HepG2 (cell line): ENCODE data around the gene MAP2K7. TPM values are rescaled to one million over a fixed set of nuclear protein-coding genes. Genes with fewer than 3 reads are reported as not detected.

Source experiments
- CREB3 ChIP-seq: sonication (generic); formaldehyde crosslinking; IDR thresholded peaks from 2 replicates; pipeline ENCODE4 v1.5.0; 2020; ENCODE audit warnings: missing genetic modification reagents
- CSRNP1 ChIP-seq: sonication (generic); formaldehyde crosslinking; IDR thresholded peaks from 2 replicates; pipeline ENCODE4 v1.8.1; 2023; ENCODE audit warnings: mild to moderate bottlenecking, missing genetic modification reagents
- FOXP1 ChIP-seq, 2 experiments: fragments of 450-650 bp in 1 of 2; IDR thresholded peaks; 2 replicates each; pipeline ENCODE4 v1.6.1; 2017 to 2018; ENCODE audit warnings: antibody characterized with exemption in 1 of 2
- GTF2F1 ChIP-seq: fragments of 150-350 bp; IDR thresholded peaks from 2 replicates; pipeline ENCODE4 v1.6.1; 2014; ENCODE audit warnings: low read length
- HMG20A ChIP-seq: IDR thresholded peaks from 2 replicates; pipeline ENCODE4 v1.6.1; 2016; ENCODE audit warnings: borderline replicate concordance
- HNF4G ChIP-seq, 2 experiments: sonication (generic) in 1 of 2; formaldehyde crosslinking in 1 of 2; IDR thresholded peaks; 2 replicates each; pipeline versions ENCODE4 v1.4.0 to v1.6.1; 2011 to 2020; ENCODE audit warnings: borderline replicate concordance in 2 of 2, low read depth in 2 of 2, mild to moderate bottlenecking in 2 of 2, low read length in 1 of 2, missing genetic modification reagents in 1 of 2, moderate library complexity in 1 of 2
- IKZF1 ChIP-seq: fragments of 450-650 bp; IDR thresholded peaks from 2 replicates; pipeline ENCODE4 v1.7.1; 2016
- KMT2B ChIP-seq: IDR thresholded peaks from 2 replicates; pipeline ENCODE4 v1.6.1; 2016; ENCODE audit warnings: missing genetic modification reagents, missing compliant biosample characterization
- POLR2A ChIP-seq, 2 experiments: IDR thresholded peaks; 2 replicates each; pipeline ENCODE4 v1.6.1; 2011; ENCODE audit warnings: low read depth in 2 of 2, low read length in 2 of 2, mild to moderate bottlenecking in 1 of 2, moderate library complexity in 1 of 2; ENCODE audit not compliant: insufficient read depth in 1 of 2
- POLR2AphosphoS2 ChIP-seq: IDR thresholded peaks from 2 replicates; pipeline ENCODE4 v1.6.1; 2011; ENCODE audit warnings: low read depth, low read length, improper control_type of control experiment
- RCOR2 ChIP-seq: IDR thresholded peaks from 2 replicates; pipeline ENCODE4 v1.6.1; 2016; ENCODE audit warnings: missing biosample characterization, missing genetic modification reagents
- SMARCE1 ChIP-seq: fragments of 450-650 bp; IDR thresholded peaks from 2 replicates; pipeline ENCODE4 v1.6.1; 2017; ENCODE audit warnings: borderline replicate concordance
- SP140L ChIP-seq: sonication (generic); formaldehyde crosslinking; IDR thresholded peaks from 2 replicates; pipeline ENCODE4 v1.4.0; 2020; ENCODE audit warnings: missing genetic modification reagents, borderline replicate concordance
- SRF ChIP-seq: IDR thresholded peaks from 2 replicates; pipeline ENCODE4 v1.6.1; 2011; ENCODE audit warnings: mild to moderate bottlenecking, low read depth, low read length, moderate library complexity
- TRAFD1 ChIP-seq: sonication (generic); formaldehyde crosslinking; IDR thresholded peaks from 2 replicates; pipeline ENCODE4 v1.5.1; 2020; ENCODE audit warnings: missing genetic modification reagents, mild to moderate bottlenecking, borderline replicate concordance
- U2AF2 ChIP-seq: fragments of 200-400 bp; formaldehyde crosslinking; IDR thresholded peaks from 2 replicates; pipeline ENCODE4 v1.6.1; 2017; ENCODE audit warnings: low read depth, mild to moderate bottlenecking, low read length
- ZBTB1 ChIP-seq: sonication (generic); formaldehyde crosslinking; IDR thresholded peaks from 2 replicates; pipeline ENCODE4 v1.4.0; 2020; ENCODE audit warnings: missing genetic modification reagents, borderline replicate concordance
- ZBTB49 ChIP-seq: sonication (generic); formaldehyde crosslinking; IDR thresholded peaks from 2 replicates; pipeline ENCODE4 v1.4.0; 2020; ENCODE audit warnings: missing genetic modification reagents, borderline replicate concordance
- ZFP41 ChIP-seq: sonication (generic); formaldehyde crosslinking; IDR thresholded peaks from 2 replicates; pipeline ENCODE4 v1.4.0; 2020; ENCODE audit warnings: mild to moderate bottlenecking, missing genetic modification reagents, borderline replicate concordance
- ZFX ChIP-seq: sonication (generic); formaldehyde crosslinking; IDR thresholded peaks from 2 replicates; pipeline ENCODE4 v1.4.0; 2020; ENCODE audit warnings: mild to moderate bottlenecking, low read depth, missing genetic modification reagents, moderate library complexity
- ZNF207 ChIP-seq: fragments of 450-650 bp; IDR thresholded peaks from 2 replicates; pipeline ENCODE4 v1.6.1; 2016; ENCODE audit warnings: antibody characterized with exemption, borderline replicate concordance
- ZNF224 ChIP-seq: sonication (generic); formaldehyde crosslinking; IDR thresholded peaks from 2 replicates; pipeline ENCODE4 v1.5.0; 2020; ENCODE audit warnings: mild to moderate bottlenecking, missing genetic modification reagents
- ZNF326 ChIP-seq: sonication (generic); formaldehyde crosslinking; IDR thresholded peaks from 2 replicates; pipeline ENCODE4 v1.4.0; 2020; ENCODE audit warnings: missing genetic modification reagents, borderline replicate concordance
- ZNF713 ChIP-seq: sonication (generic); formaldehyde crosslinking; IDR thresholded peaks from 2 replicates; pipeline ENCODE4 v1.4.0; 2020; ENCODE audit warnings: mild to moderate bottlenecking, missing genetic modification reagents
- ZNF749 ChIP-seq: sonication (generic); formaldehyde crosslinking; IDR thresholded peaks from 2 replicates; pipeline ENCODE4 v1.8.0; 2022; ENCODE audit warnings: mild to moderate bottlenecking, missing genetic modification reagents, moderate library complexity, borderline replicate concordance
- ZNF788 ChIP-seq: sonication (generic); formaldehyde crosslinking; IDR thresholded peaks from 2 replicates; pipeline ENCODE4 v1.5.0; 2020; ENCODE audit warnings: mild to moderate bottlenecking, missing genetic modification reagents, borderline replicate concordance
- polyA plus RNA-seq, 8 experiments: library from polyadenylated mRNA; depleted of rRNA in 3 of 8; stranded (reverse) in 7 of 8; unstranded in 1 of 8; fragments of >200 nt; fragmentation: Illumina TruSeq in 4 of 8; extraction: Trizol in 4 of 8; gene quantifications; 2 replicates each; pipeline versions ENCODE4 v1.2.1 to v1.2.3, GENCODE V29; 2011 to 2016; ENCODE audit warnings: low read depth in 4 of 8, missing spikeins in 1 of 8, mixed read lengths in 1 of 8; ENCODE audit not compliant: insufficient read depth in 1 of 8
- total RNA-seq, 5 experiments: library from RNA; depleted of rRNA; stranded (reverse); fragments of >200 nt; fragmentation: Illumina TruSeq; extraction: Trizol; gene quantifications; 2 replicates each; pipeline ENCODE4 v1.2.3, GENCODE V29; 2016; ENCODE audit warnings: low read depth in 1 of 5

Gene MAP2K7
- total and polyA plus RNA-seq, 2 of the 13 experiments (the other 11 are each of a cell fraction or from before 2014, with no cell fraction given): 9.0 to 10.8 TPM

GRCh38 chr19:7897292-7897691, 6.4 kb upstream of the MAP2K7 start (continued):
- TF ChIP-seq TRAFD1 (CRISPR knock-in tag) (no peak), GTF2F1 (no peak), KMT2B (CRISPR knock-in tag) (peak; percentile 31; the same call in 1 of the 2 replicates), ZNF207 (no peak), SP140L (CRISPR knock-in tag) (no peak), CSRNP1 (CRISPR knock-in tag) (no peak), RCOR2 (peak; percentile 75), ZFX (CRISPR knock-in tag) (no peak), ZNF224 (CRISPR knock-in tag) (no peak), ZNF713 (no peak), ZNF788 (no peak; the same call in 1 of the 2 replicates), HMG20A (CRISPR knock-in tag) (no peak), ZBTB1 (CRISPR knock-in tag) (no peak), FOXP1 (IDR thresholded peaks at IDR 0.05) (no peak), FOXP1 (CRISPR knock-in tag; IDR thresholded peaks at IDR 0.05) (no peak), SRF (no peak), POLR2AphosphoS2 (no peak), U2AF2 (no peak), SMARCE1 (no peak), ZNF326 (CRISPR knock-in tag) (no peak), POLR2A (IDR thresholded peaks at IDR 0.05; ENCODE audit: insufficient read depth in 1 of 2, low read depth in 2 of 2, low read length in 2 of 2) (no peak), HNF4G (IDR thresholded peaks at IDR 0.05; ENCODE audit: borderline replicate concordance, low read depth, low read length) (peak; percentile 63; the same call in 1 of the 2 replicates), HNF4G (CRISPR knock-in tag; IDR thresholded peaks at IDR 0.05; ENCODE audit: borderline replicate concordance, low read depth) (no peak), IKZF1 (no peak), ZNF749 (CRISPR knock-in tag) (no peak), ZBTB49 (no peak), CREB3 (CRISPR knock-in tag) (no peak), ZFP41 (no peak)
